ENCODE data around the gene DDX55.

DNA sequence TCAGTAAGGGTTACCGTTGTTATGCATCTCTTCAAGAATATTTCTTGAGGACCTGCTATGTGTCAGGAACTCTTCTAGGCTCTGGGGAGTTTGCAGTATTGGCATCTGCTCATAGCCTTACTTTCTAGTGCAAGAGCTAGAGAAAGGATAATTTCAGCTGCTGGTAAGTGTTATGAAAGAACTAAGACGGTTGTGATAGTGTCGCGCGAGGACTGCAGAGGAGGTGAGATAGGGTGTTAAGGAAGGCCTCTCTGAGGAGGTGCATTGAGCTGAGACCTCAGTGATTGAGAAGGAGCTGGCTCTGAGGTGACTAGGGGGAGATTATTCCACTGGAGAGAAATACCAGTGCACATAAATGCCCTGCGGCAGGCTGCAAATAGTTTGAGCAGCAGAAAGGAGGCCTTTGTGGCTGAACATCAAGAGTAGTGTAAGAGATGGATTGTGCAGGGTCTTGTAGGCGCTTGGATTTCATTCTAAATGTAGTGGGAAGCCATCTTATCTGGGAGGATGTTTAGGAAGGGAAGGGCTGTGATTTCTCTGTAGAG lies 824 bp downstream of the DDX55 start:
- TF ChIP-seq EZH2 (IDR thresholded peaks at IDR 0.05; ENCODE audit: borderline replicate concordance, low read depth, low read length, severe bottlenecking), result no peak
- TF ChIP-seq, protein P1, sequence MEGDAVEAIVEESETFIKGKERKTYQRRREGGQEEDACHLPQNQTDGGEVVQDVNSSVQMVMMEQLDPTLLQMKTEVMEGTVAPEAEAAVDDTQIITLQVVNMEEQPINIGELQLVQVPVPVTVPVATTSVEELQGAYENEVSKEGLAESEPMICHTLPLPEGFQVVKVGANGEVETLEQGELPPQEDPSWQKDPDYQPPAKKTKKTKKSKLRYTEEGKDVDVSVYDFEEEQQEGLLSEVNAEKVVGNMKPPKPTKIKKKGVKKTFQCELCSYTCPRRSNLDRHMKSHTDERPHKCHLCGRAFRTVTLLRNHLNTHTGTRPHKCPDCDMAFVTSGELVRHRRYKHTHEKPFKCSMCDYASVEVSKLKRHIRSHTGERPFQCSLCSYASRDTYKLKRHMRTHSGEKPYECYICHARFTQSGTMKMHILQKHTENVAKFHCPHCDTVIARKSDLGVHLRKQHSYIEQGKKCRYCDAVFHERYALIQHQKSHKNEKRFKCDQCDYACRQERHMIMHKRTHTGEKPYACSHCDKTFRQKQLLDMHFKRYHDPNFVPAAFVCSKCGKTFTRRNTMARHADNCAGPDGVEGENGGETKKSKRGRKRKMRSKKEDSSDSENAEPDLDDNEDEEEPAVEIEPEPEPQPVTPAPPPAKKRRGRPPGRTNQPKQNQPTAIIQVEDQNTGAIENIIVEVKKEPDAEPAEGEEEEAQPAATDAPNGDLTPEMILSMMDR (IDR thresholded peaks at IDR 0.05; ENCODE audit: borderline replicate concordance, extremely low read depth, low read length, poor library complexity, severe bottlenecking), result no peak
